ENCODE measurements around the gene C19orf47.

DNA sequence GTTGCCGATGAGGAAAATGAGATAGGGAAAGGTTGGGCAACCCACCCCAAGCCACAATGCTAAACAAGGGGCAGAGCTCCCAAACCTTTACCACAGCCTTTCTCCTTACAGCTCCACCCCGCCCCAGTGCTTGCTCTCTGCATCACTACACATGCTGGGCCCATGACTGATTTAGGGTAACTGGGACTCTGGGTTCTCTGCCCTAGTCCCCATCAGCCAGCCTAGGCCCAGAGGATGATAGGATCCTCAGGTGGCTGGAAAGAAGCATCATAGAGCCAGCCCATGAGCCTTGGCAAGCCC lies 11.6 kb downstream of the C19orf47 start:
- TF ChIP-seq EZH2 (IDR thresholded peaks at IDR 0.05) = no peak
- TF ChIP-seq, protein P1, sequence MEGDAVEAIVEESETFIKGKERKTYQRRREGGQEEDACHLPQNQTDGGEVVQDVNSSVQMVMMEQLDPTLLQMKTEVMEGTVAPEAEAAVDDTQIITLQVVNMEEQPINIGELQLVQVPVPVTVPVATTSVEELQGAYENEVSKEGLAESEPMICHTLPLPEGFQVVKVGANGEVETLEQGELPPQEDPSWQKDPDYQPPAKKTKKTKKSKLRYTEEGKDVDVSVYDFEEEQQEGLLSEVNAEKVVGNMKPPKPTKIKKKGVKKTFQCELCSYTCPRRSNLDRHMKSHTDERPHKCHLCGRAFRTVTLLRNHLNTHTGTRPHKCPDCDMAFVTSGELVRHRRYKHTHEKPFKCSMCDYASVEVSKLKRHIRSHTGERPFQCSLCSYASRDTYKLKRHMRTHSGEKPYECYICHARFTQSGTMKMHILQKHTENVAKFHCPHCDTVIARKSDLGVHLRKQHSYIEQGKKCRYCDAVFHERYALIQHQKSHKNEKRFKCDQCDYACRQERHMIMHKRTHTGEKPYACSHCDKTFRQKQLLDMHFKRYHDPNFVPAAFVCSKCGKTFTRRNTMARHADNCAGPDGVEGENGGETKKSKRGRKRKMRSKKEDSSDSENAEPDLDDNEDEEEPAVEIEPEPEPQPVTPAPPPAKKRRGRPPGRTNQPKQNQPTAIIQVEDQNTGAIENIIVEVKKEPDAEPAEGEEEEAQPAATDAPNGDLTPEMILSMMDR (IDR thresholded peaks at IDR 0.05) = no peak

Measured in neural progenitor cell (in vitro differentiated cells).